Measurements from ENCODE around the gene HOXC9. TPM values are rescaled to one million over a fixed set of nuclear protein-coding genes. Genes with fewer than 3 reads are reported as not detected.
A peak's percentile ranks its signal among the peaks of the same experiment; 100 is the strongest.

The HOXC9 gene
- total and polyA plus RNA-seq, 2 of the 8 experiments (the other 6 are each of a cell fraction or from before 2014, with no cell fraction given), result not detected

DNA sequence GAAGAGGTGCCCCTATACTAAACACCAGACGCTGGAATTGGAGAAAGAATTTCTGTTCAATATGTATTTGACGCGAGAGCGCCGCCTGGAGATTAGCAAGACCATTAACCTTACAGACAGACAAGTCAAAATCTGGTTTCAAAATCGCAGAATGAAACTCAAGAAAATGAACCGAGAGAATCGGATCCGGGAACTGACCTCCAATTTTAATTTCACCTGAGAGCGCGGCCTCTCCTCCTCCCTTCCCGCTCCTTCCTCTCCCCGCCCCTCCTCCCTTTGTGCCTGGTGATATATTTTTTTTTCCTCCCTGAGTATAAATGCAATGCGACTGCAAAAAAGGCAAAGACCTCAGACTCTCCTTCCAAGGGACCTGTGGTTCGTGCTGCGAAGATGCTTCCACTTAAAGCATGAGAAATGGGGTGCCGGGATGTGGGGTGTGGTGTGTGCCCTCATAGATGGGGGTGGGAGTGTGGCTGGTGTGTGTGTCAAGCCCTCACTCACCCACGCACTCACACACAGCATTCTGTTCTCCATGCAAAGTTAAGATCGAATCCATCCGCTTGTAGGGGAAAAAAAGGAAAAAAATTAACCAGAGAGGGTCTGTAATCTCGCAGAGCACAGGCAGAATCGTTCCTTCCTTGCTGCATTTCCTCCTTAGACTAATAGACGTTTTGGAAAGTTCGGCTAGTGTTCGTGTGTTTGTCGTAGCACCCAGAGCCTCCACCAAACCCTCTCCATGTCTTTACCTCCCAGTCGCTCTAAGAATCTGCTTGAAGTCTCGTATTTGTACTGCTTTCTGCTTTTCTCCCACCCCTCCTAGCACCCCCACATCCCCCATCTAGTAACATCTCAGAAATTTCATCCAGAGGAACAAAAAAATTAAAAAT, 10.5 kb upstream of the HOXC9 start (continued):
- TF ChIP-seq RXRA (IDR thresholded peaks at IDR 0.05; ENCODE audit: insufficient read depth, low read depth, low read length), result no peak
- TF ChIP-seq TCF12 (IDR thresholded peaks at IDR 0.05; ENCODE audit: low read depth, low read length), result no peak
- TF ChIP-seq MAFK (IDR thresholded peaks at IDR 0.05; ENCODE audit: low read depth, low read length), result no peak
- TF ChIP-seq NRF1 (IDR thresholded peaks at IDR 0.05; ENCODE audit: low read depth, low read length), result no peak
- peak; percentile 48 for TF ChIP-seq EZH2 (IDR thresholded peaks at IDR 0.05; ENCODE audit: low read depth, low read length, severe bottlenecking)
- no peak for TF ChIP-seq POU5F1 (IDR thresholded peaks at IDR 0.05; ENCODE audit: low read depth, low read length)
- TF ChIP-seq BRCA1 (IDR thresholded peaks at IDR 0.05; ENCODE audit: low read depth, low read length), result no peak
- TF ChIP-seq, protein P1, sequence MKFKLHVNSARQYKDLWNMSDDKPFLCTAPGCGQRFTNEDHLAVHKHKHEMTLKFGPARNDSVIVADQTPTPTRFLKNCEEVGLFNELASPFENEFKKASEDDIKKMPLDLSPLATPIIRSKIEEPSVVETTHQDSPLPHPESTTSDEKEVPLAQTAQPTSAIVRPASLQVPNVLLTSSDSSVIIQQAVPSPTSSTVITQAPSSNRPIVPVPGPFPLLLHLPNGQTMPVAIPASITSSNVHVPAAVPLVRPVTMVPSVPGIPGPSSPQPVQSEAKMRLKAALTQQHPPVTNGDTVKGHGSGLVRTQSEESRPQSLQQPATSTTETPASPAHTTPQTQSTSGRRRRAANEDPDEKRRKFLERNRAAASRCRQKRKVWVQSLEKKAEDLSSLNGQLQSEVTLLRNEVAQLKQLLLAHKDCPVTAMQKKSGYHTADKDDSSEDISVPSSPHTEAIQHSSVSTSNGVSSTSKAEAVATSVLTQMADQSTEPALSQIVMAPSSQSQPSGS (IDR thresholded peaks at IDR 0.05; ENCODE audit: low read length), result no peak
- TF ChIP-seq CEBPB (IDR thresholded peaks at IDR 0.05; ENCODE audit: low read depth, low read length), result no peak
- TF ChIP-seq, protein P2, sequence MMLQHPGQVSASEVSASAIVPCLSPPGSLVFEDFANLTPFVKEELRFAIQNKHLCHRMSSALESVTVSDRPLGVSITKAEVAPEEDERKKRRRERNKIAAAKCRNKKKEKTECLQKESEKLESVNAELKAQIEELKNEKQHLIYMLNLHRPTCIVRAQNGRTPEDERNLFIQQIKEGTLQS (IDR thresholded peaks at IDR 0.05; ENCODE audit: insufficient read depth, low read depth, low read length), result no peak
- TF ChIP-seq EGR1 (IDR thresholded peaks at IDR 0.05; ENCODE audit: borderline replicate concordance, low read depth, low read length), result no peak
- peak; percentile 30 to 42; a peak in 3 of 4 replicates for TF ChIP-seq RAD21 (IDR thresholded peaks at IDR 0.05 in 1 of 2, conservative IDR thresholded peaks at IDR 0.05 in 1 of 2; ENCODE audit: low read depth in 2 of 2, low read length in 2 of 2)
- TF ChIP-seq TAF1 (IDR thresholded peaks at IDR 0.05; ENCODE audit: low read depth, low read length), result no peak
- TF ChIP-seq TAF7 (optimal IDR thresholded peaks at IDR 0.05; ENCODE audit: borderline replicate concordance, low read depth, low read length), result no peak
- no peak for TF ChIP-seq GABPA (IDR thresholded peaks at IDR 0.05; ENCODE audit: borderline replicate concordance, insufficient read depth, low read length)
- TF ChIP-seq KDM5A (IDR thresholded peaks at IDR 0.05; ENCODE audit: low read length), result no peak
- TF ChIP-seq, protein P3, sequence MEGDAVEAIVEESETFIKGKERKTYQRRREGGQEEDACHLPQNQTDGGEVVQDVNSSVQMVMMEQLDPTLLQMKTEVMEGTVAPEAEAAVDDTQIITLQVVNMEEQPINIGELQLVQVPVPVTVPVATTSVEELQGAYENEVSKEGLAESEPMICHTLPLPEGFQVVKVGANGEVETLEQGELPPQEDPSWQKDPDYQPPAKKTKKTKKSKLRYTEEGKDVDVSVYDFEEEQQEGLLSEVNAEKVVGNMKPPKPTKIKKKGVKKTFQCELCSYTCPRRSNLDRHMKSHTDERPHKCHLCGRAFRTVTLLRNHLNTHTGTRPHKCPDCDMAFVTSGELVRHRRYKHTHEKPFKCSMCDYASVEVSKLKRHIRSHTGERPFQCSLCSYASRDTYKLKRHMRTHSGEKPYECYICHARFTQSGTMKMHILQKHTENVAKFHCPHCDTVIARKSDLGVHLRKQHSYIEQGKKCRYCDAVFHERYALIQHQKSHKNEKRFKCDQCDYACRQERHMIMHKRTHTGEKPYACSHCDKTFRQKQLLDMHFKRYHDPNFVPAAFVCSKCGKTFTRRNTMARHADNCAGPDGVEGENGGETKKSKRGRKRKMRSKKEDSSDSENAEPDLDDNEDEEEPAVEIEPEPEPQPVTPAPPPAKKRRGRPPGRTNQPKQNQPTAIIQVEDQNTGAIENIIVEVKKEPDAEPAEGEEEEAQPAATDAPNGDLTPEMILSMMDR (IDR thresholded peaks at IDR 0.05; ENCODE audit: control extremely low read depth in 1 of 3, insufficient read depth in 1 of 3, low read depth in 1 of 3, low read length in 3 of 3), result peak in 2 of 3 experiments; percentile 35 to 39; a peak in 2 of 4 replicates
- no peak for TF ChIP-seq CBX5 (IDR thresholded peaks at IDR 0.05; ENCODE audit: low read depth, low read length)
